Endothelial cell of umbilical vein (primary cell): ENCODE measurements around the gene SERPINA12. TPM values are rescaled to one million over a fixed set of nuclear protein-coding genes. Genes with fewer than 3 reads are reported as not detected.

Experiments
- BruUV-seq: library from RNA; stranded (reverse); fragments of 400-500 nt; replicated peaks from 2 replicates; lab custom pipeline; 2021; lab: Mats Ljungman, UMichigan
- CTCF ChIA-PET: fragments of 300-600, 350-600 bp; sonication (Branson Sonifier 250); formaldehyde crosslinking; loops from one replicate; lab custom pipeline; 2021; ENCODE audit warnings: antibody characterized with exemption, inconsistent platforms; lab: Charles Lee
- POLR2A ChIA-PET: fragments of 300-600, 350-600 bp; sonication (Branson Sonifier 250); formaldehyde crosslinking; loops from one replicate; lab custom pipeline; 2021; ENCODE audit warnings: antibody characterized with exemption, inconsistent platforms; lab: Charles Lee
- DNase-seq: peaks from one replicate; pipeline ENCODE4 v3.0.0-alpha.2; 2011; ENCODE audit warnings: low read depth, low spot score
- FAIRE-seq: peaks from 2 replicates; lab custom pipeline; 2011; peaks lifted over from hg19 to GRCh38; lab: Jason Lieb, UNC
- H2AFZ ChIP-seq: 2 replicates; pipeline ENCODE4 v1.6.0; 2012; ENCODE audit warnings: low read depth, low read length, control low read depth, inconsistent platforms
- H3K27ac ChIP-seq: 2 replicates; pipeline ENCODE4 v1.5.1; 2011; ENCODE audit warnings: low read depth, mild to moderate bottlenecking, control low read depth, low read length, moderate library complexity; ENCODE audit not compliant: insufficient read depth
- H3K27me3 ChIP-seq, 2 experiments: 2 replicates each; pipeline versions ENCODE4 v1.6.0 to v1.6.1; 2011; ENCODE audit warnings: low read length in 2 of 2, mixed read lengths in 1 of 2; ENCODE audit not compliant: control insufficient read depth in 2 of 2, insufficient read depth in 2 of 2
- H3K36me3 ChIP-seq, 2 experiments: 2 replicates in 1 of 2; 3 replicates in 1 of 2; pipeline ENCODE4 v1.5.1; 2011; ENCODE audit warnings: low read length in 2 of 2, mild to moderate bottlenecking in 1 of 2, moderate library complexity in 1 of 2; ENCODE audit not compliant: control insufficient read depth in 2 of 2, insufficient read depth in 2 of 2; ENCODE audit errors: extremely low read depth in 1 of 2
- H3K4me1 ChIP-seq: 3 replicates; pipeline ENCODE4 v1.5.1; 2011; ENCODE audit warnings: mild to moderate bottlenecking, low read length; ENCODE audit not compliant: control insufficient read depth, insufficient read depth; ENCODE audit errors: extremely low read depth
- H3K4me2 ChIP-seq: 2 replicates; pipeline ENCODE4 v1.6.1; 2011; ENCODE audit warnings: low read length, control low read depth, mixed read lengths; ENCODE audit not compliant: insufficient read depth
- H3K4me3 ChIP-seq, 3 experiments: fragments of 200-600 bp in 1 of 3; sonication (generic), shearing (Covaris generic) in 1 of 3; replicated peaks in 1 of 3; 2 replicates each; pipeline ENCODE4 v1.5.1; 2011 to 2016; ENCODE audit warnings: control low read depth in 3 of 3, low read length in 3 of 3, mild to moderate bottlenecking in 2 of 3, inconsistent platforms in 1 of 3, low read depth in 1 of 3, moderate library complexity in 1 of 3; ENCODE audit not compliant: insufficient read depth in 1 of 3
- H3K79me2 ChIP-seq: 2 replicates; pipeline ENCODE4 v1.6.0; 2012; ENCODE audit warnings: low read length, inconsistent platforms; ENCODE audit not compliant: control insufficient read depth, insufficient read depth
- H3K9ac ChIP-seq: replicated peaks from 2 replicates; pipeline ENCODE3; 2011; ENCODE audit warnings: low read length, control low read depth; ENCODE audit not compliant: insufficient read depth; ENCODE audit errors: extremely low read depth
- H3K9me1 ChIP-seq: replicated peaks from 3 replicates; pipeline ENCODE4 v1.6.0; 2011; ENCODE audit warnings: mild to moderate bottlenecking, low read length; ENCODE audit not compliant: control insufficient read depth, insufficient read depth; ENCODE audit errors: extremely low read depth
- H3K9me3 ChIP-seq: replicated peaks from 2 replicates; pipeline ENCODE4 v1.5.1; 2012; ENCODE audit warnings: low read length, inconsistent platforms; ENCODE audit not compliant: control insufficient read depth, insufficient read depth
- H4K20me1 ChIP-seq: replicated peaks from 2 replicates; pipeline ENCODE3; 2011; ENCODE audit warnings: mild to moderate bottlenecking, low read length; ENCODE audit not compliant: control insufficient read depth, insufficient read depth; ENCODE audit errors: extremely low read depth
- EZH2 ChIP-seq: IDR thresholded peaks from 2 replicates; pipeline ENCODE4 v1.6.1; 2012; ENCODE audit warnings: borderline replicate concordance, low read depth, mild to moderate bottlenecking, moderate library complexity, low read length, inconsistent platforms; ENCODE audit not compliant: severe bottlenecking
- FOS ChIP-seq: IDR thresholded peaks from 2 replicates; pipeline ENCODE4 v1.6.1; 2011; ENCODE audit warnings: mild to moderate bottlenecking, low read length, moderate library complexity, borderline replicate concordance; ENCODE audit not compliant: insufficient read depth
- GATA2 ChIP-seq: IDR thresholded peaks from 2 replicates; pipeline ENCODE4 v1.7.0; 2011; ENCODE audit warnings: low read depth, mild to moderate bottlenecking, moderate library complexity, mixed read lengths, low read length; ENCODE audit not compliant: insufficient read length, insufficient read depth
- JUN ChIP-seq: IDR thresholded peaks from 2 replicates; pipeline ENCODE4 v1.6.1; 2011; ENCODE audit warnings: borderline replicate concordance, low read depth; ENCODE audit not compliant: insufficient read length, insufficient read depth
- MYC ChIP-seq: IDR thresholded peaks from one replicate; pipeline ENCODE4 v1.6.1; 2011; ENCODE audit warnings: mild to moderate bottlenecking, low read depth, low read length
- POLR2A ChIP-seq: IDR thresholded peaks from 2 replicates; pipeline ENCODE4 v1.6.1; 2012; ENCODE audit warnings: low read depth, mild to moderate bottlenecking, control low read depth, low read length
- POLR2AphosphoS5 ChIP-seq: IDR thresholded peaks from 2 replicates; pipeline ENCODE4 v1.6.1; 2012; ENCODE audit warnings: low read depth, mild to moderate bottlenecking, control low read depth, low read length, moderate library complexity; ENCODE audit not compliant: insufficient read depth
- dilution Hi-C: fragments of 300-500 bp; cut with MboI; formaldehyde crosslinking; loops from one replicate; pipeline ENCODE4 v1.15.0; 2019; ENCODE audit warnings: low sequenced_read_pairs; ENCODE audit not compliant: extremely low pct_ligation_motif_present
- intact Hi-C: fragments of 100-400 bp; cut with micrococcal nuclease; formaldehyde crosslinking; loops from one replicate; pipeline ENCODE4 v1.10.0; 2022
- polyA plus RNA-seq, 4 experiments: library from polyadenylated mRNA; depleted of rRNA in 3 of 4; stranded (reverse) in 3 of 4; unstranded in 1 of 4; fragments of >200 nt; gene quantifications; 2 replicates each; pipeline versions ENCODE4 v1.2.1 to v1.2.3, GENCODE V29; 2011 to 2012; ENCODE audit warnings: missing spikeins in 1 of 4
- total RNA-seq: library from RNA; stranded (reverse); gene quantifications from 2 replicates; pipeline ENCODE4 v1.2.3, GENCODE V29; 2021
- TF ChIP-seq, protein P1 (sequence below): IDR thresholded peaks from 2 replicates; pipeline ENCODE4 v1.6.1; 2011; ENCODE audit not compliant: insufficient read depth, insufficient read length
- TF ChIP-seq, protein P2 (sequence below), 2 donors: IDR thresholded peaks; 1 replicate in 1 of 2; 2 replicates in 1 of 2; pipeline ENCODE4 v1.5.1; 2011; ENCODE audit warnings: low read length in 2 of 2, mild to moderate bottlenecking in 2 of 2, moderate library complexity in 2 of 2, control low read depth in 1 of 2, inconsistent platforms in 1 of 2, low read depth in 1 of 2; ENCODE audit not compliant: insufficient read depth in 1 of 2; ENCODE audit errors: extremely low read depth in 1 of 2

SERPINA12 gene
- total and polyA plus RNA-seq, 2 donors (not counting 3 experiments of a cell fraction or from before 2014, with no cell fraction given): not detected

DNA sequence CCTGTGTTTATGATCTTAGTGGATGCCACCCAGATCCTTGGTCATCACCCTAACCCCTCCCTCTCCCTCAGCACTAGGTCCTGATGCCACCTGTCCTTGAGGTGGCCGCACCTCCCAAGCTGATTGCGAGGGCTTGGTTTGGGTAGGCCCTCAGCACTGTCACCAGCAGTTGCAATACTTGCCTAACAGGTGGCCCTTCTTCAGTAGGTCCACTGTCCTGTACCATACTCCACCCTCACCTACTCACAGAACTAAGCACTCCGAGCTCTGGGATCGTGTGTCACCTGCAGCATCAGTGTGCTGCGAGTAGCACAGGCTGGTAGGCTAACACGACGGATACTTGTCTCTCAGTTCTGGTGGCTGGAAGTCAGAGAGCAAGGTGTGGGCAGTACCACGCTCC lies 14.0 kb upstream of the SERPINA12 start:
- no peak for FAIRE-seq
- Histone ChIP-seq H3K36me3 (no peaks in the 10 kb centered on the region), H3K27ac (no peak overlapping the region), H3K9me3 (no peaks in the 10 kb centered on the region), H2AFZ (no peak overlapping the region), H3K27me3 (no peaks in the 10 kb centered on the region), H4K20me1 (no peaks in the 10 kb centered on the region), H3K9me1 (no peaks in the 10 kb centered on the region), H3K79me2 (no peaks in the 10 kb centered on the region), H3K4me1 (no peaks in the 10 kb centered on the region), H3K9ac (no peak overlapping the region), H3K4me2 (no peak overlapping the region), H3K4me3 (no peak overlapping the region)
- TF ChIP-seq FOS (no peak), MYC (no peak), POLR2A (no peak), GATA2 (no peak), JUN (no peak), EZH2 (no peak), POLR2AphosphoS5 (no peak)
- TF ChIP-seq, protein P1, sequence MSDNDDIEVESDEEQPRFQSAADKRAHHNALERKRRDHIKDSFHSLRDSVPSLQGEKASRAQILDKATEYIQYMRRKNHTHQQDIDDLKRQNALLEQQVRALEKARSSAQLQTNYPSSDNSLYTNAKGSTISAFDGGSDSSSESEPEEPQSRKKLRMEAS: no peak
- no peak for DNase-seq
- ChIA-PET CTCF (interaction anchor here (0.8 kb wide), 1 partner anchor 26 kb away, joined by 3 read pairs; no protein-coding TSS in a partner anchor), POLR2A (no interaction called here)
- dilution Hi-C loops (no loop called here), intact Hi-C loops (no loop called here)
- BruUV-seq: no TSS peak

DNA sequence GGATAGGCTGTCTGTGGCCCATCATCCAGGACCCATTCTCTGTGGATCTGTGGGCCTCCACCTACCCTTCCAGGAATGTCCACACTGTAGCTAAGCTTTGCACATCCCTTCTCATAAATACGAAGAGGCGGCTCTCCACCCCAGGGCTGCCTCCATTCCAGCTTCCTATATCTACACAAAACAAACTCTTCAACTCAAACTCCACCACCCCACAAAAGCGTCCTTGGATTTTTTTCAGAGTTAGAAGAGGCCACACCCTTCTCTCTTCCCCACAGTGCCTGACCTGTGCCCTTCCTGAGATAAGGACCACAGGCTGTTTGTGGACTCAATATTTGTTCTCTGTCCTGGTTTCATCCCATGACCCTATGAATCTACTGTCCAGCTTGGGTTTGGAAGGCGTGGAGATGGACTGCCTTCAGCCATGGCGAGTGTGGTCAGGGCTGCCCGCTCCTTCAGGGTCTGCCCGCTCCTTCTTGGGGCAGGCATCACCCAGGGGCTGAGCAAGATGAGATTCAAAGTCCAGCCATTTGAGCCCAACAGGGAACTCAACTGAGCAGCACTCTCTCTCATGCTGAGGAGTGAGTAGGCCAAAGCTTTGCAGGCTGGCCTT lies 13.0 kb upstream of the SERPINA12 start:
- no TSS peak for BruUV-seq
- H3K27ac ChIP-seq: no peak overlapping the region
- H3K79me2 ChIP-seq: no peaks in the 10 kb centered on the region
- no peaks in the 10 kb centered on the region for H3K9me3 ChIP-seq
- dilution Hi-C loops: no loop called here
- ChIA-PET CTCF (interaction anchor here (0.8 to 1.2 kb wide), 2 partner anchors 27 kb away, joined by 3 to 8 read pairs; no protein-coding TSS in a partner anchor), POLR2A (no interaction called here)
- intact Hi-C loops: no loop called here
- TF ChIP-seq, protein P1: no peak
- no peak for TF ChIP-seq GATA2
- TF ChIP-seq POLR2AphosphoS5: no peak
- TF ChIP-seq FOS: no peak
- TF ChIP-seq, protein P2, sequence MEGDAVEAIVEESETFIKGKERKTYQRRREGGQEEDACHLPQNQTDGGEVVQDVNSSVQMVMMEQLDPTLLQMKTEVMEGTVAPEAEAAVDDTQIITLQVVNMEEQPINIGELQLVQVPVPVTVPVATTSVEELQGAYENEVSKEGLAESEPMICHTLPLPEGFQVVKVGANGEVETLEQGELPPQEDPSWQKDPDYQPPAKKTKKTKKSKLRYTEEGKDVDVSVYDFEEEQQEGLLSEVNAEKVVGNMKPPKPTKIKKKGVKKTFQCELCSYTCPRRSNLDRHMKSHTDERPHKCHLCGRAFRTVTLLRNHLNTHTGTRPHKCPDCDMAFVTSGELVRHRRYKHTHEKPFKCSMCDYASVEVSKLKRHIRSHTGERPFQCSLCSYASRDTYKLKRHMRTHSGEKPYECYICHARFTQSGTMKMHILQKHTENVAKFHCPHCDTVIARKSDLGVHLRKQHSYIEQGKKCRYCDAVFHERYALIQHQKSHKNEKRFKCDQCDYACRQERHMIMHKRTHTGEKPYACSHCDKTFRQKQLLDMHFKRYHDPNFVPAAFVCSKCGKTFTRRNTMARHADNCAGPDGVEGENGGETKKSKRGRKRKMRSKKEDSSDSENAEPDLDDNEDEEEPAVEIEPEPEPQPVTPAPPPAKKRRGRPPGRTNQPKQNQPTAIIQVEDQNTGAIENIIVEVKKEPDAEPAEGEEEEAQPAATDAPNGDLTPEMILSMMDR (IDR thresholded peaks at IDR 0.05; ENCODE audit: extremely low read depth in 1 of 2, insufficient read depth in 1 of 2, low read depth in 1 of 2, low read length in 2 of 2): no peak
- TF ChIP-seq JUN: no peak
- TF ChIP-seq MYC: no peak
- no peak for TF ChIP-seq EZH2
- no peak for TF ChIP-seq POLR2A
- no peaks in the 10 kb centered on the region for H4K20me1 ChIP-seq
- no peak overlapping the region for H3K4me3 ChIP-seq
- FAIRE-seq (no peak), DNase-seq (no peak)
- no peaks in the 10 kb centered on the region for H3K9me1 ChIP-seq
- no peaks in the 10 kb centered on the region for H3K4me1 ChIP-seq
- no peak overlapping the region for H3K4me2 ChIP-seq
- H3K27me3 ChIP-seq: no peaks in the 10 kb centered on the region
- no peaks in the 10 kb centered on the region for H3K36me3 ChIP-seq
- no peak overlapping the region for H3K9ac ChIP-seq
- no peak overlapping the region for H2AFZ ChIP-seq
